Stimulated activated CD8-positive, alpha-beta memory T cell treated with anti-CD3 and anti-CD28 coated beads, Interleukin-15, amount 100 ng/mL, for 4 hours (primary cell): ENCODE data around the gene IGFL4.
"Not testable (repeated sequence)": the region's sequence is repeated elsewhere in the genome, so short reads cannot be mapped to it uniquely, and the experiment has no call there.

Source experiments
- DNase-seq, 2 donors: peaks; one replicate each; pipeline ENCODE4 v3.0.0-alpha.2; 2020; ENCODE audit warnings: low read depth in 2 of 2

The IGFL4 gene

DNA sequence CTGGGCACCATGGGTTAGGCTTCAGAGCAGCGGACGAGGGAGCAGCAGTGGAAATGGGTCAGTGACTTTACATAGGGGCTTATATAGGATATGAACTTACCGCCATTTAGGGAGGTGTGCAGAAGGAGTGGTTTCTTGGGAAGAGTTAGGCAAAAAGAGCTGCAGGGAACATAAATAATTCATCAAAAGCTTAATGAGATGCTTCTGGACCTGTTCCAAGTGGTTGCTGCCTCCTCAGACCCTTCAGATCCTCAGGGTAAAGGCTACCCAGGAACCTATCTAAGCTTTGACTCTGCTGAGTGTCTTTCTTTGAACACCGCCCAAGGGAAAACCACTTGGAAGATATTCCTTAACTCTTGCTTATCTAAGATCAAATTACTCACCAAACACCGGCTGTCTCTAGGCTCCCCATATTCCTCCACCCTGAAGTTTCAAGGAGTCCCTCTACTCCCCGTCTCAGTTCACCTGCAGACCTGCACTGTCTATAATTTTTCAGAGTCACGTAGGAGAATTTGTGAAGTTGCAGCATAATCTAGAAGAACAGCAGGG, at the start of gene IGFL4:
TSS of gene IGFL4 (minus strand) at position 51 of the 549 bp plus-strand sequence. CDS start at position 11, 40 bp downstream.
- no peak for DNase-seq

DNA sequence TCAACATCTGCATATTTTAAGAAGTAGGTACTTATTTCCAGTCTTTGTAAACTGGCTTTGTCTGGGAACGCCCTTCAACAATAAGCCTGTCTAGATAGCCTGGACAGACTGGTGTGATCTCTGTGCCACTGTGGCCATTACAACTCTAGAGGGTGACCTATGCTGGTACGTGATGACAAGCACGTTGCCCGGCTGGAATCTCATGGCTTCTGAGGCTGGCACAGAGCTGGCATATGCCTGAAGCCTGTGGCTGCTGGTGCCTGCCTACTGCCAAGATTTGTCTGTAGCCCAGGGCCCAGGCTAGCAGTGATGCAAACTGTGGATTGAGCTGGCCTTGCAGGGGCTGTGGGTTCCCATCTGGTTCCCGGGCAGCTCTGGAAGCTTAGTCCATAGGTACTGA, 49.6 kb upstream of the IGFL4 start:
- DNase-seq: no peak

GRCh38 chr19:46089432-46089831, 48.6 kb upstream of the IGFL4 start:
- no peak for DNase-seq

DNA sequence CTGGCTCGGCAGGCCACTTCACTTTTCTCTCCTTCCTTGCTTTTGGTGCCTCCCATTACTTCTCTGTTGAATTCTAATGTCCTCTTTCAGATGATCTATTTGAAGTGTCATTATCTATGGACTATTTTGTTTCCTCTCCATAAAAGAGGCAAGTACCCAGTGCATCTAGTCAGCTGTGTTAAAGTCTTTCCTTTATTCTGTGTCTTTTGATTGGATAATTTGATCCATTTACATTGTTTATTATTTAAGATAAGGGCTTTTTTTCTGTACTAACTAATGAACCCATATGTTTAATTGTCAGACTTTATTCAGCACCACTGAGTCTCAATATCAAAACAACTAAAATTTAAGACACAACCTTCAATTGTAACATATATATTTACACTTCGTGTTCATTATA, 47.3 kb upstream of the IGFL4 start:
- no peak for DNase-seq

- DNase-seq: no peak
Measured at GRCh38 chr19:46085888-46086287, 45.1 kb upstream of the IGFL4 start.

GRCh38 chr19:46082728-46083050, 41.9 kb upstream of the IGFL4 start:
- no peak for DNase-seq

DNA sequence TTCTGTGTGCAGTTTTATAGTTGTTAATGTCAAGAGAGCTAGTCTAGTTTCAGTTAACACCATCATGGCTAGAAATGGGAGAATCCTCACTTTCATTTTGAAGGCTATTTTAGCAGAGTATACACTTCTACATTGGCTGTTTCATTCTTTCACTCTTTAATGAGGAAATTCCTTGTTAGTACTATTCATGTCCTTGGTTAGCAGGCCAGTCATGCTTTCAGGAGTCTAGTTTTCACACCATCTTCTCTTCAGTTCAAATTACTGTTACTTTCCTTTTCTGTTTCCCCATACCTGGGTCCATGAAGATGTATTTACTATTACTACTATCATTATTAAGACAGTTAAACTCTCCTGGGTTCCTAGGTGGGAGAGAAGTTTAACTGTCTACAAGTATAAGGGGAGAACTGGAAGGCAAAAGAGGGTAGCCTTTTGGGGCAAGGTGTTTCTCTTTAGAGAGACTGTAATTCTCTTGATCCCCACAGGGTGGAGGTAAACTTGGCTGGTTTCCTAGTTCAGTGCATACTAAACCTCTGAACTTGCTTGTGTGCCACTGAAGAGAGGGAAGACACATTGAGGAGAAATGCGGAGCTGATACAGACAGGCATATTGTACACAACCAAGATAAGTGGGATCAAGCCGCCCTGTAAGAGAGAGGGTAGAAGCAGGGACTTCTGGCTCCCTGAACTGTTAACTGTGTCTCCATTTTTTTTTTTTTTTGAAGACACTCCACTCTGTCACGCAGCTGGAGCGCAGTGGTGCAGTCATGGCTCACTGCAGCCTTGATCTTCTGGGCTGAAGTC, 41.3 kb upstream of the IGFL4 start:
- DNase-seq: no peak

GRCh38 chr19:46080561-46080960, 39.8 kb upstream of the IGFL4 start:
- no peak for DNase-seq

DNA sequence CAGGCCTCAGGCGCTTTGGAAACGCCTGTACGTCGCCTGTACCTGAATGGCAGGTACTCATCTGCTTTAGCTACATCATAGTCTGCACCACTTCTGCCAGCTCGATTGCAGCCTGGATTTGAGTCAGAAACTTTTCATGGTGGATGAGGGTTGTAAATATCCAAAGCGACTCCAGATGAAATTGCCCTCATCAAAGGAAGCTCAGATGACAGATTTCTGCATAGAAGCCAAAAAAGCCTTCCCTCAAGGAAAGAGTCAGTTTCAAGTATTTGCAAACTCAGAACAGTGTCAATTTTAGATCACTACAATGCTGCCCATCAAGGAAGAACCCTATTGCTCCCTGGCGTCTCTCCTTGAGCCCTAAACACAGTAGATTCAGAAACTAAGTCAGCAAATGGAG, 38.8 kb upstream of the IGFL4 start:
- DNase-seq: no peak

DNA sequence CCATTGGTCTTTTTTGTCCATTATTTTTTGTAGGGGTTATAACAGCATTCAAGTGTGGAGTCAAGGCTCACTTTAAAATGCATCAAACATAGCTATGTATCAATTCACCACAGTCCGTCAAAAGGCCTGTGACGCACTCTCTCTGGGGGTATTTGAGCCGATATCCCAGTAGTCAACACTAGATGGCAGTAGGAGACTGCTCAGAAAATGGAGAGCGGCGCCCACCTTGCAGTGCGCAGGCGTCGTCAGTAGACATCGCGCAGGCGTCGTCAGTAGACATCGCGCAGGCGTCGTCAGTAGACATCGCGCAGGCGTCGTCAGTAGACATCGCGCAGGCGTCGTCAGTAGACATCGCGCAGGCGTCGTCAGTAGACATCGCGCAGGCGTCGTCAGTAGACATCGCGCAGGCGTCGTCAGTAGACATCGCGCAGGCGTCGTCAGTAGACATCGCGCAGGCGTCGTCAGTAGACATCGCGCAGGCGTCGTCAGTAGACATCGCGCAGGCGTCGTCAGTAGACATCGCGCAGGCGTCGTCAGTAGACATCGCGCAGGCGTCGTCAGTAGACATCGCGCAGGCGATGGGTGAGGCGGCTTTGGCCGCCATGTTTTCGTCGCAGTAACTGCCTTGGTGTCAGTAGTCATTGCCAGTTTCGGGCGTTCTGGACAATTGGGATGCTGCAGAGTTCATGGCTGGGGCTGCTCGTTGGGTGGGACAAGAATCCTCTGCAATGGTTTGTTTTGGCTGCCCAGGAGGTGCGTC, 38.0 kb upstream of the IGFL4 start:
- DNase-seq: not testable (repeated sequence)

GRCh38 chr19:46077815-46078167, 37.0 kb upstream of the IGFL4 start:
- DNase-seq: no peak

- DNase-seq: no peak
Measured at GRCh38 chr19:46076951-46077814, 36.4 kb upstream of the IGFL4 start.

GRCh38 chr19:46076031-46076880, 35.5 kb upstream of the IGFL4 start:
- DNase-seq: no peak

DNA sequence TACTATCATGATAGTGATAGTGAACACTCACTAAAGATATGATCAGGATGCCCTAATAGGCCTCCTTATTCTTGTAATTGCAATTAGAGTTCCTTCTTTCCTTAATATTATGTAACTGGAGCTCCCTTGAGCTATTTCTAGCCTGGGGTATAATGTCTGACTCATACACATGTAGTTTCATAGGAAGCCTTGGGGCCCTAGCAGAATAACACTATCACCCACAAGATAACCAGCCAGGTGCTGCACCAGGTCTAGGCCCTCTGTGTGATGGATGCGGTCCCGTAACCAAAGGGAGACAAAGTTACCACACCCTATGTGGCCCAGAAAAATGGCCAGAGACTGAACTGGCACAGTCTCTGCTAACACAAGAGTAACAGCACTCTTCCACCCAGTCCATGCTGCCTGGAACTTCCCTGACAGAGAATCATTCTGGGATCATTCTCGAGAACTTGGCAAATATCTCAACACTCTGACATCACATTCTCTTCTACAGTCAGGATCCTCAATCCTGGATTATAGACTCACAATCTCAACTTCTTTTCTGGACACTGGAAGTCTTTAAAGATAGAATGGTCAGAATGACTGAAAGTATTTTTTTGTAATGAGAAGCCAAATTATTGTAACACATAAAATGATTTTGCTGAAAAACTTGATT, 32.6 kb upstream of the IGFL4 start:
- DNase-seq: no peak

DNA sequence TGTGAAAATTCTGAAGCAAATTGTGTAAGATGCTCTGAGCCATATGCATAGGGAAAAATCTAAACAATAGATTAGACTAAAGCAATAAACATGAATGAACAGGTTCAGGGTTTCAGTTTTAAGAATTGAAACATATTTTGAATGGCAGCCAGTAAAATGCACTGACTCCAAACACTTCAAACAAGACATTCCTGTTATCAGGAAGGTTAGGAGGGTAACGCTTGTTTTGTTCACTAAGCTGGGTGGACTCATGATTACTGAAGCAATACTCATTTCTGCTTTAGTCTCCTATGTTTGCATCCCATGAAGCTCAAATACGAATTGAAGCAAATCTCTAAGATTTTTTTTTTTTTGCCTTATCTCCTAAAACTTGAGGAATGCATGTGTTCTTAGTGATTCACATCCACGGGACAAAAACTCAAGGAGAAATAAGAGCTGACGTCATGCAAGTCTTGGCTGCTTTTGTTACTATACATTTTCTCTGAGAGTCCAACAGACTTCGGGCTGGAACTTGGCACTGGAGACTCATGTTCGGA, 29.1 kb upstream of the IGFL4 start:
- no peak for DNase-seq

DNA sequence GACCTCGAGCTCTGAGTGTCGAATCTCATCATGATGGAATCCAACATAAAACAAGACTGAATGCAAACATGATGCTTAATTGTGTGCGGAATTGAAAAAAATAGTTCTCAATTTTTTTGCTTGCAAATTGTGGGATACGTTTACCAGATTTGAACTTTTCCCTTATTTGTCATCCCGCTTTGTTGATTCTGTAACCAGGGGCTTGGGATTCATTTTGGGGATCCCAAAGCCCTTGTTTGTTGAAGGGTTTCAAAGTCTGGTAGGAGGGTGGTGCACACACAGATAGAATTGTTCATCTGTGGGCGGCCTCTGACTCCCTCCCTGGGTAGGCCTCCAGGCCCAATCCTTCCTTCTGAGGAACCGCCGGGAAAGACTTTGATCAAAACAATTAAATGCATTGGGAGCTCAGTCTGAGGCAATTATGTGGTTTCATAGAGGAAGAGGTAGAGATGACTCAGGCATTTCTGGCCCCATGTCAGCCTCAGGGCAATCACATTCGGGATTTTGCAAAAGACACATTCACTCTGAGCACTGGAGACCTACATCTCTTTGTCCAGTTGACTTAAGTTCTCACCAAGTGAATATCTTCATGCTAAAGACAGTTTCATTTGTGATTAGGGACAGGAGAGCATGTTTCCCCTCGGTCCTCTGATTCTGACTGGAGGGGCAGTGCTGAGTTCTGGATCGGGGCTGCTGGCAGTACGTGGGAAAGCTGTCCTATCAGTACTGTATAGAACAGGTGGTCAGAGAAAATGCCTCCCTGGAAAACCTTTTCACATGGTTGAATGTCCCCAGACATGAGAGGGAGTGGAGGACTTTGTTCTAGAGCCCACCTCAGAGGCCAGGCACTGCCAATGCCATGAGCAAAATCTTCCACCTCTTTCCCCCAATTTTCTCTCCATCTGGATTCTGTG, 27.8 kb upstream of the IGFL4 start:
- DNase-seq: no peak

- DNase-seq: no peak
Measured at GRCh38 chr19:46067691-46068090, 26.9 kb upstream of the IGFL4 start.

DNA sequence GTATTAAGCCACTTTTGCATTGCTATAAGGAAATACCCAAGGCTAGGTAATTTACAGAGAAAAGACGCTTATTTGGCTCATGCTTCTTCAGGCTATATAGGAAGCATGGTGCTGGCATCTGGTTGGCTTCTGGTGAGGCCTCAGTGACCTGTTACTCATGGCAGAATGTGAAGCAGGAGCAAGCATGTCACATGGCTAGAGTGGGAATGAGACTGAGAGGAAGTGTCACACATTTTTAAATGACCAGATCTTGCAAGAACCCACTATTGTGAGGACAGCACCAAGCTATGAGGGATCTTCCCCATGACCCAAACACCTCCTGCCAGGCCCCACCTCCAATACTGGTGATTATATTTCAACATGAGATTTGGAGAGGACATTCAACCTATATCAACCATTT, 25.7 kb upstream of the IGFL4 start:
- DNase-seq: no peak

GRCh38 chr19:46065486-46066071, 24.8 kb upstream of the IGFL4 start:
- DNase-seq: no peak
